Stimulated activated CD8-positive, alpha-beta memory T cell treated with anti-CD3 and anti-CD28 coated beads, Interleukin-4, amount 100 ng/mL, for 1 hour (primary cell): ENCODE measurements around the gene LILRB1.
"Not testable (repeated sequence)": the region's sequence is repeated elsewhere in the genome, so short reads cannot be mapped to it uniquely, and the experiment has no call there.

ENCODE experiments used
- DNase-seq, 2 donors: peaks; one replicate each; pipeline ENCODE4 v3.0.0-alpha.2; 2020; ENCODE audit warnings: low read depth in 2 of 2, low spot score in 1 of 2

LILRB1 gene

GRCh38 chr19:54661846-54662481 lies 31.7 kb downstream of the LILRB1 start:
- no peak for DNase-seq

DNA sequence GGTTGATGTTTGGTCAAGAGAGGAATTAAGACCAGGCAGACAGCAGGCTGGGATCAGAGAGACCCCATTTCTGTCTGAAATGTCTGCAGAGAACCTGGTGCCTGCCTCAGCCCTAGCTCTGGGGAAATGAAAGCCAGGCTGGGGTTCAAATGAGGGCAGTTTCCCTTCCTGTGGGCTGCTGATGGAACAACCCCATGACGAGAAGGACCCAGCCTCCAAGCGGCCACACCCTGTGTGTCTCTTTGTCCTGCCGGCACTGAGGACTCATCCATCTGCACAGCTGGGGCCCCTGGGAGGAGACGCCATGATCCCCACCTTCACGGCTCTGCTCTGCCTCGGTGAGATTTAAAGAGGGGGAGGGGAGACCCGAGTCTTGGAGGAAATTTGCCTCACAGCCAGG lies 32.4 kb downstream of the LILRB1 start, which contains the start of gene LILRB4:
TSS of gene LILRB4 (plus strand) at position 256 of the 400 bp plus-strand sequence. CDS start at position 305, 49 bp downstream.
- DNase-seq: no peak

GRCh38 chr19:54665530-54665929 lies 35.2 kb downstream of the LILRB1 start:
- DNase-seq: no peak

- no peak for DNase-seq
Observed at GRCh38 chr19:54667217-54667616, 36.9 kb downstream of the LILRB1 start.

GRCh38 chr19:54668353-54668752 lies 38.1 kb downstream of the LILRB1 start:
- DNase-seq: no peak

- no peak for DNase-seq
Observed at GRCh38 chr19:54670576-54671357, 40.5 kb downstream of the LILRB1 start.

DNA sequence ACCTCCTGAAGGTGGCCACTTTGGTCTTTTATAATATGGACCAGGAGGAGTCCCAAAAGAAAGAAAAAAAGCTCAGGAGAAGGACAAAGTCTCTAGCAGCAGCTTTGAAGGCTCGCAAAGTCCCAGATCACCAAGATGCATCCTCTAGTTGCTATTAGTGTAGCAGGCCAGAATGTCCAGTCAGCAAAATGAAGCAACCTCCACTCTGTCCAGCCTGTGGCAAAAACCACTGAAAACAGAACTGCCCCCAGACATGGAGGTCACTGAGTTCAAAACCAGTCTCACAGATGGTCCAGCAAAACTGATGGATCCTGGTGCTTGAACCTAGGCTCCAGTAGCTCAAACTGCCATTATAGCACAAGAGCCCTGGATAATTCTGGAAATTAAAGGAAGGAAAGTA lies 42.9 kb downstream of the LILRB1 start:
- DNase-seq: no peak

DNA sequence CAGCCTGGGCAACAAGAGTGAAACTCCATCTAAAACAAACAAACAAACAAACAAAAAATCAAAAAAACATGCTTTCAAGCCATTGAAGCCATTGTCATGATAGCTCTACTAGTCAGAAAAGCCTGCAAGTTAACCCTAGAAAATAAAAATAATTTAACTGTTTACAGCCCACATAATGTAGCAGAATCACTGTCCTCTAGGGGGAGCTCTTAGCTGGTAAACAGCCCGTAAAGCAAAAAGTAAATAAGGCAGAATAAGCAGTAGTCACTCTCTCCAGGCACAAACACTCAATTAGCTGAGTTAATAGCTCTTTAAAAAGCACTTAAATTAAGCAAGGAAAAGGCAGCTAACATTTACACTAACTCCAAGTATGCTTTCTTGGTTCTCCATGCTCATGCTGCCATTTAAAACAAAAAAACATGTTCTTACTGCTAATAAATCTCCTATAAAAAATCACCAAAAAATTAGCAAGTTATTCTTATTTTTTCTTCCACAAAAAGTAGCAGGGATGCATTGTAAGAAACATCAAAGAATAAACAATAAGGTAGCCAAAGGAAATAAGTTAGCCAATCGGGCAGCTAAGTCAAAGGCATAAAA lies 43.8 kb downstream of the LILRB1 start:
- no peak for DNase-seq

DNA sequence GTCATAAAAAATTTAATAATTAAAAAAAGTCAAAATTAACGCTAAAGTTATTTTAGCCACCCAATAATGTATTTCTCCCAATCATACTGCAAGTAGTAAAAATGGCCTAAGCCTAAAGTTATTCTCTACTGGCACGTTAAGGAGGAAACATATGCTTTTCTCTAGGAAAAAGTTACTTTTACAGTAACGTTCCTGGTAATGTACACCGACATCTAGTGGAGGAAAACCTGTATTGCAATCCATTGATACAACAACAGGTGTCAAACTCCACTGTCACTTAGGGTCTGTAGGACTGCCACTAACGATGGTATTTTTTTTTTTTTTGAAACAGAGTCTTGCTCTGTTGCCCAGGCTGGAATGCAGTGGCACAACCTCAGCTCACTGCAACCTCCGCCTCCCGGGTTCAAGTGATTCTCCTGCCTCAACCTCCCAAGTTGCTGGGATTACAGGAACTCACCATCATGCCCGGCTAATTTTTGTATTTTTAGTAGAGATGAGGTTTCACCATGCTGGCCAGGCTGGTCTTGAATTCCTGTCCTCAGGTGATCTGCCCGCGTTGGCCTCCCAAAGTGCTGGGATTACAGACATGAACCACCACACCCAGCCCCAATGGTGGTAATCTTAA lies 46.0 kb downstream of the LILRB1 start:
- not testable (repeated sequence) for DNase-seq

- no peak for DNase-seq
Observed at GRCh38 chr19:54677217-54677616, 46.9 kb downstream of the LILRB1 start.

- not testable (repeated sequence) for DNase-seq
Observed at GRCh38 chr19:54681596-54681995, 51.3 kb downstream of the LILRB1 start.

GRCh38 chr19:54682306-54682856 lies 52.1 kb downstream of the LILRB1 start:
- DNase-seq: no peak

DNA sequence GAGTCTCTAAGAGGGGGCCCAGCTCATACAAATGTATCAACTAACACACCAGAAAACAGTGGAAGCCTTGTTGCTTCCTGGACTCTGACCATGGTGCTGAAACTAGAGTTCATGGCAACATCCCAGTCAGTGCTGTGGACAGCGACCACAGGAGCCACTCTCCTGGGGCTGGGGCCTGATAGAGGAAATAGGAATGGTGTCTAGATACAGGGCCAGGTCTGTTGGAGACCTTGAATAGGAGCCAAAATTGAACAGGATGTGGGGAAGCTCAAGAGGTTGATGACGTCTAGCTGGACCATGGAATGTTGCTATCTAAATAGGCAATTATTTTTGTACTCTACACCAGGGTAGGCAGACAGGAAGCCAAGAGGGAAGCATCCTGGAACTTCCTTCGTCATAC lies 54.2 kb downstream of the LILRB1 start:
- DNase-seq: no peak
